GM18867 (cell line): ENCODE data around the gene HID1.

Experiments
- ATAC-seq: cut with Tn5 transposase; IDR thresholded peaks from one replicate; pipeline ENCODE4 v1.9.1; 2021; ENCODE audit warnings: mild to moderate bottlenecking, moderate library complexity; ENCODE audit not compliant: unreplicated experiment

HID1 gene

GRCh38 chr17:74950207-74950606, 22.4 kb downstream of the HID1 start:
- ATAC-seq: no peak

DNA sequence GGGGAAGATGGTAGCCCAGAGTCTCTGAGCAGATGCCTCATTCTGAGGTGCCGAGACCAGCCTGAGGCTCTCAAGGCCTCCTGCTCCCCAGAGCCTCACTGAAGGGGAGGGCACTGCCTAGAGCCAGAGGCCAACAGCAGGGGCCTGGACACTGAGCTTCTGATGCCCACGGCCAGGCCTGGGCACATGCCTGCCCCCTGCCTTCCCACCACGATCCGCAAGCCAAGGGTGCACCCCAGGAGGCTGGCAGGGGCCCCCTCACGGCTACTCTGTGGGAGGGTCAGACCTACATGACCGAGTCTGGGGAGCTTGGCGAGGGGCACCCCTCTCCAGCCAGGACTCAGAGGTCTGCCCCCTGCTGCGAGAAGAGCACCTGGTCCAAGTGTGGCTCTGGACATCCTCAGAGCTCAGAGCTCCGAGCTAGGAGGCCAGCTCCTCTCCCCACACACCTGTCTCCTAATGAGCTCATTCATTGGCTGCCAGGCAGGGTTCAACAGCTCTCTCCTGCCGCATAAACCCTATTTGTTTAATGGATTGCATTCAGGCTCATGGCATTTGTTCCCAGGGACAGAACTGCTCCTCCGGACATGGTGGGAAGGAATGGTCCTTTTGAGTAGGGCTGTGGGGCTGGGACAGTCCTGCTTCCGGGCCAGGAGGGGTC, 23.0 kb downstream of the HID1 start:
- ATAC-seq: no peak

DNA sequence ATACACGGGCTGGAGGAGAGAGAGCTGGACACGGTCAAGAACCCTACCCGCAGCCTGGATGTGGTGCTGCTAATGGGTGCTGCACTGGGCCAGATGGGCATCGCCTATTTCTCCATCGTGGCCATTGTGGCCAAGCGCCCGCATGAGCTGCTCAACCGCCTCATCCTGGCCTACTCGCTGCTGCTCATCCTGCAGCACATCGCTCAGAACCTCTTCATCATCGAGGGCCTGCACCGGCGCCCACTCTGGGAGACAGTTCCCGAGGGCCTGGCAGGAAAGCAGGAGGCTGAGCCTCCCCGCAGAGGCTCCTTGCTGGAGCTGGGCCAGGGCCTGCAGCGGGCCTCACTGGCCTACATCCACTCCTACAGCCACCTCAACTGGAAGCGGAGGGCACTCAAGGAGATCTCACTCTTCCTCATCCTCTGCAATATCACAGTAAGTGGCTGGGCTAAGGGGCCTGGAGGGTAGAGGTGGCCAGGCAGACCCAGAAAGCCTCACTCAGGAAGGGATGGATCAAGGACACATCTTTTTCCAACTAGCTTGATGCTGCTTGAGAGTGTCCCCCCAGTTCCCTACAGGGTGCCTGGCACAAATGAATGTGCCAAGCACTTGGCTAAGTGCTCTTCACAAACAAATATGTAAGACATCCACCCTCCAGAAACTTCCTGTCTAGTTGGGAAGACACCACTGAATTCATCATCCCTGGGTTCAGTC, 25.4 kb downstream of the HID1 start:
- no peak for ATAC-seq

DNA sequence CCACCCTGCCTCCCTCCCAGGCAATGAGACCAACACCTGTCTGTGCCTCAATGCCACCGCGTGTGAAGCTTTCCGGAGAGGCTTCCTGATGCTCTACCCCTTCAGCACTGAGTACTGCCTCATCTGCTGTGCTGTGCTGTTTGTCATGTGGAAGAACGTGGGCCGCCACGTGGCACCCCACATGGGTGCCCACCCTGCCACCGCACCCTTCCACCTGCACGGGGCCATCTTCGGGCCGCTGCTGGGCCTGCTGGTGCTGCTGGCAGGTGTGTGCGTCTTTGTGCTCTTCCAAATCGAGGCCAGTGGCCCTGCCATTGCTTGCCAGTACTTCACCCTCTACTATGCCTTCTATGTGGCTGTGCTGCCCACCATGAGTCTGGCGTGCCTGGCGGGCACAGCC, 25.9 kb downstream of the HID1 start:
- no peak for ATAC-seq

DNA sequence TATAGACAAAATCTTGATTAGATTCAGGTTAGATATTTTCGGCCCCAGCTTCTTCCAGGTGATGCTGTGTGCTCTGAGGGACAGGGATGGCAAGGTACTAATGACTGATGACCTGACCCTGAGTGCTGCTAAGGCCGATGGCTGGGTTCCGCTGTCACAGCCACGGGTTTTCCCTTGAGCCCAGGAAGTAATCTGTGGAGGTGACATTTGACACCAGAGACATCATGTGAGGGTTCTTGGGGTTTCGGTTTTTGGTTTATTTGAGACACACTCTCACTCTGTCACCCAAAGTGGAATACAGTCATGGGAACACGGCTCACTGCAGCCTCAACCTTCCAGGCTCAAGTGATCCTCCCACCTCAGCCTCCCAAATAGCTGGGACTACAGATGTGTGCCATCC, 27.0 kb downstream of the HID1 start:
- ATAC-seq: peak; percentile 57

DNA sequence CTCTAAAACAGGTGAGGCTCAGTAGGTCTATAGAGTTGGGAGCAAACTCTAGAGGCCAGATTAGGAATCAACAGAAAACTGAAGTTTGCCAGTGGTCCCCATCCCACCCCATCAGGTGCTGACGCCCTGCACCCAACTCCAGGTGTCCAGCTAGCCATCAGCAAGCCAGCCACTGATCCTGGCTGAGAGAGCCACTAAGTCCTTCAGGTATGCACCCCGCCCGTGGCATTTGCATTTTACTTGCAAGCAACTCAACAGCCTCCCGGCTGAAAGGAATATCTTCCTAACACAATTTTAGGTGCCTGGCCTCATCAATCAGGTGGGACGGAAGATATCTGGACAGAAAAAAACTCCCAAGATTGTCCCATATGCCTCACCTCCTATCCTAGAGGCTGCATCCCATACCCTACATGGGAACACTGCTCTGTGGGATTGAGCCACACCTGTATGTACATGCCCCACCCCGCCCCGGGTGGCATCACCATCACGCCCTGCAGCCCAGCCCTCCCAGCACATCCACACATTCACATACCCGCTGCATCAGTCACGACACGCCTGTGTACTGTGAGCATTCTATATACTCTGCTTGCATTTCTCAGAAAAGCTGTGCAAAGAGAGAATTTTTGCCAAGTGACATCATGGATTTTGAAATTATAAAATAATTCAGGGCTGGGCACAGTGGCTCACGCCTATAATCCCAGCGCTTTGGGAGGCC, 28.6 kb downstream of the HID1 start:
- no peak for ATAC-seq

- ATAC-seq: no peak
These were observed 31.3 kb downstream of the HID1 start for GRCh38 chr17:74941128-74941725.

DNA sequence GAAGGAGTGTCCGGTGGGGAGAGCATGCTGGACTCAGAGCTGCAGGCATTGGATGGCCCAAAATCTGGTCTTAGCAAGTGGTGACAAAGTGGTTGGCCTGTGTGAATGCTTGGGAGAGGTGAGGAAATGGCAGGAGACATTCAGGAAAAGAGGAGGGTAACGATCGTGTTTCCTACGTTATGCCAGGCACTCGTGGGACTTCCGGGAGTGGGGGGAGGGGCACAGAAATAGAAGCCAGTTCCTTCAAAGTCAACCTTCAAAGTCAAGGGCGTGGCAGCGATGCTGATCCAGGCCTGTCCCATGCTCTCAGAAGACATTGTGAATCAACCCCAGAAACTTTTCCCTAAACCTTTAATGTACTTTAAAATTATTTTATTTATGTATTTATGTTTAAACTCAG, 33.0 kb downstream of the HID1 start:
- ATAC-seq: no peak

GRCh38 chr17:74938194-74938950, 34.2 kb downstream of the HID1 start:
- no peak for ATAC-seq

GRCh38 chr17:74937064-74938051, 35.2 kb downstream of the HID1 start:
- ATAC-seq: no peak

- ATAC-seq: no peak
These were observed 36.1 kb downstream of the HID1 start for GRCh38 chr17:74936470-74936799.

GRCh38 chr17:74935585-74936469, 36.7 kb downstream of the HID1 start, which contains the start of gene OTOP3:
OTOP3 (plus strand) TSS chr17:74935898; CDS start chr17:74935922, 24 bp downstream.
- ATAC-seq: no peak

GRCh38 chr17:74935048-74935447, 37.5 kb downstream of the HID1 start:
- ATAC-seq: no peak

GRCh38 chr17:74930535-74931036, 42.0 kb downstream of the HID1 start:
- no peak for ATAC-seq

DNA sequence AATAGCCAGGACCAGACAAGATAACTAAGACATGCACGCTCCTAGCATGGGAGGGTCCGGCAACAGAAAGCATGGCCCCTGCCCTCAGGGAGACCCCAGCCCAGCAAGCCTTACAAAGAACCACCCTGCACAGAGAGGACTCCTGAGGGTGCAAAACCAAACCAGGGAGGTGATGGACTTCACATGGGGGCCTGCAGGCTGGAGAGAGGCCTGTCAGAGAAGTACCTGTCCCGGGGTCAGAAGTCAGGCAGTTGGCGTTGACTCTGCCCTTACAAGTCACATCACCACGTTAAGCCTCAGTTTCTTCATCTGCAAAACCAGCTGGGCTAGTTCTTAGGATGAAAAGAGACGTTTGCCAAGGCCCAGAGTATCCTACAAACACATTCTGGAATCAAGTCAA, 43.8 kb downstream of the HID1 start:
- no peak for ATAC-seq

- ATAC-seq: no peak
These were observed 47.3 kb downstream of the HID1 start for GRCh38 chr17:74925242-74925641.

GRCh38 chr17:74924250-74924948, 48.2 kb downstream of the HID1 start, which contains the start of gene OTOP2:
OTOP2 (plus strand) TSS chr17:74924273; CDS start chr17:74924633, 360 bp downstream.
- no peak for ATAC-seq
